Measurements from ENCODE around the gene YPEL4. TPM values are rescaled to one million over a fixed set of nuclear protein-coding genes. Genes with fewer than 3 reads are reported as not detected.
"Not testable (repeated sequence)": the region's sequence is repeated elsewhere in the genome, so short reads cannot be mapped to it uniquely, and the experiment has no call there.

YPEL4 gene, protein sequence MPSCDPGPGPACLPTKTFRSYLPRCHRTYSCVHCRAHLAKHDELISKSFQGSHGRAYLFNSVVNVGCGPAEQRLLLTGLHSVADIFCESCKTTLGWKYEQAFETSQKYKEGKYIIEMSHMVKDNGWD
- total RNA-seq = under 1 TPM; 0.43 to 0.73 TPM

DNA sequence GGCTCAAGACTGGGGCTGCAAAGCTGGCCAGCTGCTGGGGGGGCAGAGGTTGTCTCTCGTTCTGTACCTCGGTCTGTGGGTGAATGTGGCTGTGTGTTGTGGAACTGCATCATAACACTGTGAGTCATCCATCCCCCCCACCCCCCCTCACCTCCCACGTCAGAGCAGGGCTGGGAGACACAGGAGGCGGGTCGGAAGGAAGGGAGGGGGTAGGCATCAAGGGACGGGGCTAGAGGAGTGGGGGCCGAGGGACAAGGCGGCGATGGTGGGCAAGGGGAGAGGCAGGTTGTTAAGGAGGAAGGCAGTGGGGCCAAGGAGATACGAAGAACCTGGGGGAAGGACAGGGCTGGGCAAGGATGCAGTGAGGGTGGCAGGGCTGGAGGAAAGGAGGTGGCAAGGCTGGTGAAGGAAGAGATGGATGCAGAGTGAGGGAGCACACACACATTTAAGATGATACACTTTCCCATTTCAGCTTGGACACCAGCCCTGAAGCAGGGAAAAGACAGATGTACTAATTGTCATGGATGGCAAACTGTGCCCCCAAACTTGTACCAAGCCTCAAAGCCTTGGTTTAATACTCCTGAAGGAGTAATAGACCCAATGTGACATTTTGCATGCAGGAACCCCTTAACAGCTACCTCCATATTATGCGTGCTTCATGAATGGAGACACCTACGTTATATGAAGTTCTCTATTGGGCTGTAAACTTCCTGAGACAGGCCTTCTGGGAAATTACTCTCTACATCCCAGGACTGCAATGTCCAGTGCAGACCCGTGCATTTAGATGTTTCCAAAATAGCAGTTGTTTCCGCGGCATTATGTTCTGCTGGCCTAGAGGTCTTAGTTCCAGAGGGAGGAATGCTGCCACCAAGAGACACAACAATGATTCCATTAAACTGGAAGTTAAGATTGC lies at the start of gene YPEL4:
Gene YPEL4 (minus strand): TSS at position 87 of the 913 bp plus-strand sequence. CDS start 2,805 bp downstream, outside the sequence.
- H3K4me3 Mint-ChIP-seq = peak within 1 kb of the TSS; percentile 73
- peaks cover 37% of the 10 kb centered on the region for H3K27me3 Mint-ChIP-seq
- peak; percentile 79 for DNase-seq
- H3K36me3 Mint-ChIP-seq = no peaks in the 10 kb centered on the region
- H3K27ac Mint-ChIP-seq = peak within 1 kb of the TSS; percentile 65
- H3K9me3 Mint-ChIP-seq = no peaks in the 10 kb centered on the region
- intact Hi-C loops (cut with micrococcal nuclease) = loop anchor here (5.0 kb wide), 1 partner anchor 313 kb away; the partner anchor contains the start of genes P2RX3 and SSRP1
- H3K4me1 Mint-ChIP-seq (ENCODE audit: low read depth) = peaks cover 40% of the 10 kb centered on the region
- ChIA-PET CTCF (interaction anchor here (1.6 kb wide), 1 partner anchor 83 kb away, joined by 9 read pairs; the partner anchor contains the start of gene UBE2L6), POLR2A (interaction anchor here (1.0 to 1.6 kb wide), 2 partner anchors 11 to 18 kb away, joined by 3 to 4 read pairs; partner anchors contain the start of gene ZDHHC5)

DNA sequence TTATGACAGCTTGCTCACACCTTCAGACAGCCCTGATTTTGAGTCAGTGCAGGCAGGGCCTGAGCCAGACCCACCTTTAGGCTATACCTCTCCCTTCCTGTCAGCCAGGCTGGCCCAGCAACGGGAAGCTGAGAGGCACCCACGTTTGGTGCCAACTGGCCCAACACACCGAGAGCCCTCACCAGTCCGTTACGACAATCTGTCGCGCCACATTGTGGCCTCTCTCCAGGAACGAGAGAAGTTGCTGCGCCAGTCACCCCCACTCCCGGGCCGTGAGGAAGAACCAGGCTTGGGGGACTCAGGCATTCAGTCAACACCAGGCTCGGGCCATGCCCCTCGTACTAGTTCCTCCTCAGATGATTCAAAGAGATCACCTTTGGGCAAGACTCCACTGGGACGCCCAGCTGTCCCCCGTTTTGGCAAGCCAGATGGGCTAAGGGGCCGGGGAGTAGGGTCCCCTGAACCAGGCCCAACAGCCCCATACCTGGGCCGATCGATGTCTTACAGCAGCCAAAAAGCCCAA lies 49.2 kb upstream of the YPEL4 start:
- Mint-ChIP-seq H3K4me1 (ENCODE audit: low read depth) (no peaks in the 10 kb centered on the region), H3K4me3 (no peak overlapping the region), H3K36me3 (peaks cover 37% of the 10 kb centered on the region), H3K27me3 (no peaks in the 10 kb centered on the region), H3K27ac (no peak overlapping the region), H3K9me3 (no peaks in the 10 kb centered on the region)
- no peak for DNase-seq
- intact Hi-C loops (cut with micrococcal nuclease) = no loop called here
- ChIA-PET POLR2A (interaction anchor here (0.8 kb wide), 1 partner anchor 11 kb away, joined by 4 read pairs; no protein-coding TSS in a partner anchor), CTCF (no interaction called here)

DNA sequence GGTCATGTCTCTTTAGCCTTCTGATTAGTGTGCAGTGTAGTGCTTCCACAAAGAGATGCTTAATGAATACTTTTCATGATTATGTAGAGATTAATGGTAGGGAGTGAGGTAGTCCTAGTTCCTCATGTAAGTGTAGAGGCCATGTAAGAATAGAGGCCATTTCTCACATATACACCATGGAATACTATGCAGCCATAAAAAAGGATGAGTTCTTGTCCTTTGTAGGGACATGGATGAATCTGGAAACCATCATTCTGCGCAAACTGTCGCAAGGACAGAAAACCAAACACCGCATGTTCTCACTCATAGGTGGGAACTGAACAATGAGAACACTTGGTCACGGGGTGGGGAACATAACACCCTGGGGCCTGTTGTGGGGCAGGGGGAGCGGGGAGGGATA lies 40.8 kb upstream of the YPEL4 start:
- H3K27me3 Mint-ChIP-seq; CTCF ChIA-PET; DNase-seq; POLR2A ChIA-PET; H3K9me3 Mint-ChIP-seq; intact Hi-C loops (cut with micrococcal nuclease); H3K4me3 Mint-ChIP-seq; H3K27ac Mint-ChIP-seq; H3K4me1 Mint-ChIP-seq (ENCODE audit: low read depth): not testable (repeated sequence)
- H3K36me3 Mint-ChIP-seq = peaks cover 35% of the 10 kb centered on the region

DNA sequence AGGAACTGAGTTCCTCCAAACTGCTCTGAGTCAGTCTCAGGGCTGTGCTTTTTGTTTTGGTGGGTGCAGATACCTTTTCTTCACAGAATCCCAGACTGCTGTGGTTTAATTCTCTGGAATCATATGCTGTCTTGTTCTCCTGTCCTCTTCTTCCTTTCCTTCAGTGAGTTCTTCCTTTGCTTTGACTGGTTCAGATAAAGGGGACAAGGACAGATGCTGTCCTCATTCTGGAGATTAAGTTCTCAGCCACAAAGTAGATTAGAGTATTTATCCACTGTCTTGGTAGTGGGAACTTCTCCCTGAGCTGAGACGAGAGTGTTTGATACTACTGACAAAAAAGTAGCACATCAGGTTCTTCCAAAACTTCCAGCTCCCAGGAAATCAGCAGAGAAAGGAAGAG lies 31.5 kb upstream of the YPEL4 start:
- H3K4me3 Mint-ChIP-seq = no peak overlapping the region
- POLR2A ChIA-PET = no interaction called here
- intact Hi-C loops (cut with micrococcal nuclease) = loop anchor here (5.0 kb wide), 1 partner anchor 831 kb away; no protein-coding TSS in a partner anchor
- DNase-seq = no peak
- CTCF ChIA-PET = interaction anchor here (1.5 kb wide), 1 partner anchor 119 kb away, joined by 7 read pairs; no protein-coding TSS in a partner anchor
- H3K9me3 Mint-ChIP-seq = no peaks in the 10 kb centered on the region
- H3K4me1 Mint-ChIP-seq (ENCODE audit: low read depth) = peaks cover 49% of the 10 kb centered on the region
- H3K36me3 Mint-ChIP-seq = peaks cover 39% of the 10 kb centered on the region
- H3K27ac Mint-ChIP-seq = peak overlapping the region; percentile 82
- H3K27me3 Mint-ChIP-seq = no peaks in the 10 kb centered on the region

DNA sequence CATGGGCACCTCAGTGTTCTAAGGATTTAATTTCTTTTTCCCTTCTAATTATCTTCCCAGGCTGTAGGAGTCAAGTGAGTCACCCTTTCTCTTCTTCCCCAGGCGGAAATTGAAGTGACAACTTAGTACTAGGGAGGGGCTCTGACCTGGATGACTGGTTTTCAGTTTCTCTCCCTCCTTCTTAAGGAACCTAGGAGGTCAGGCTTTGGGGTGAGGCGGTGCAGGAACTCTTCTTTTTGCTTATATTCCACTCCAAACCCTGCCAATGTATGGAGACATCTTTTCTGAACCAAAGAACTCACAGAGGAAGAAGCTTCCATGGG lies 30.8 kb upstream of the YPEL4 start:
- Mint-ChIP-seq H3K4me3 (no peak overlapping the region), H3K9me3 (no peaks in the 10 kb centered on the region), H3K4me1 (ENCODE audit: low read depth) (peaks cover 55% of the 10 kb centered on the region), H3K27me3 (no peaks in the 10 kb centered on the region), H3K27ac (peak overlapping the region; percentile 82), H3K36me3 (peaks cover 43% of the 10 kb centered on the region)
- ChIA-PET CTCF (interaction anchor here (1.1 to 1.5 kb wide), 2 partner anchors 113 to 120 kb away, joined by 4 to 7 read pairs; partner anchors contain the start of gene UBE2L6), POLR2A (no interaction called here)
- intact Hi-C loops (cut with micrococcal nuclease) = loop anchor here (5.0 kb wide), 1 partner anchor 832 kb away; no protein-coding TSS in a partner anchor
- no peak for DNase-seq

DNA sequence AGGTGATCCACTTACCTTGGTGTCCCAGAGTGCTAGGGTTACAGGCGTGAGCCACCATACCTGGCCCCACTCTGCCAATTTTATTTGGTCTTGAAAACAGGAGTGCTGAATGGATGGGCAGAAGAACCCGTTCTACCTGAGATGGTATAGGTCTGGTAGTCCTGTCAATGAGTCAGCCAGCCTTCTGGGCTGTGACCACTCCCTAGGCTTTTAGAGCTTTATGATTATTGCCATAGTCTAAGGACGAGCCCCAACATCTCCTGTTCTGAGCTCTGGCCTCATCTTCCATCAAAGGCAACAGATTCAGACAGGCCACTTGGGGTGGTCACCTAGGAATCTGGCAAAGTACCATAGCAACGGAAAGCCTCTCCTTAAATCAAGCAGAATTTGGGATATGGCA lies 29.7 kb upstream of the YPEL4 start:
- Mint-ChIP-seq H3K9me3 (no peaks in the 10 kb centered on the region), H3K27ac (peak overlapping the region; percentile 82), H3K4me1 (ENCODE audit: low read depth) (peaks cover 66% of the 10 kb centered on the region), H3K4me3 (no peak overlapping the region), H3K27me3 (no peaks in the 10 kb centered on the region), H3K36me3 (peaks cover 44% of the 10 kb centered on the region)
- intact Hi-C loops (cut with micrococcal nuclease) = no loop called here
- ChIA-PET POLR2A (interaction anchor here (1.0 to 1.6 kb wide), 2 partner anchors 11 to 13 kb away, joined by 3 to 4 read pairs; partner anchors contain the start of gene ZDHHC5), CTCF (interaction anchor here (1.1 kb wide), 1 partner anchor 112 kb away, joined by 4 read pairs; the partner anchor contains the start of gene UBE2L6)
- no peak for DNase-seq

DNA sequence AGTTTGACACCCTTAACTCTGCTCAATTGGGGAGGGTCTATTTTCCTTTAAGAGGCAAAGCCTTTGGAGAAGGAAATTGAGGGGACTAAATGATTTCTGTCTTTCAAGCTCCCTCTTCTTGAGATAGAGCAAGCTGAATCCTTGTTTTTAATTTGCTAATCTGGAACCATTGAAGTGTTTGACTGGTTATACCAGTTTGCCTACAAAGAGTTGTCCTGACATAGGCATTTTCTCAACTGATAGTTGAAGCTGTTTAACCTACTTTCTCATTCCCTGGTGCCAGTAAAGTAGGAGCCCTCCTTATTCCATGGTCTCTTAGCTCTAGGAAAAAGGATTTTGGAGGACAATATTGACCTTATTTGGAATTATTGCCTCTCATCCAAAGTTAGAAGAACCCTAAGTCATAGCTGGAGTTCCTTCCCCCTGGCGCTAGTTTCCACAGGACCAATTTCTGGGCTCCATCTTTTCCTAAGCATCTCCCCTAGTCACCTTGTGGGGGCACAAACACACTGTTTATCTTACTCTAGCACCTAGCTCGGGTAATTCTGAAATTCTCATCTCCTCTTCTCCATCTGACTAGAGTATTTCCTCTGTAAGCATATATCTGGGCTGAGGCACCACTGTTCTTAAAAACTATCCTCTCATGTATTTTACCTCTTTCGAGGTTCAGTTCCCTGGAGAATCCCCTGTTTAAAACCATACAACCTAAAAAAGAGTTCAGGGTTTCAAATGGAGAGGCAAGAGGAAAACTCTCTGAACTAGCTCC lies 25.6 kb upstream of the YPEL4 start:
- peak overlapping the region; percentile 55 for H3K27ac Mint-ChIP-seq
- DNase-seq = no peak
- peaks cover 80% of the 10 kb centered on the region for H3K4me1 Mint-ChIP-seq (ENCODE audit: low read depth)
- no peaks in the 10 kb centered on the region for H3K9me3 Mint-ChIP-seq
- H3K36me3 Mint-ChIP-seq = peaks cover 44% of the 10 kb centered on the region
- H3K27me3 Mint-ChIP-seq = no peaks in the 10 kb centered on the region
- ChIA-PET CTCF (interaction anchor here (1.1 to 2.0 kb wide), 3 partner anchors 125 to 217 kb away, joined by 4 to 6 read pairs (median 5); no protein-coding TSS in a partner anchor), POLR2A (interaction anchor here (1.4 kb wide), 1 partner anchor 9 kb away, joined by 3 read pairs; no protein-coding TSS in a partner anchor)
- intact Hi-C loops (cut with micrococcal nuclease) = no loop called here
- no peak overlapping the region for H3K4me3 Mint-ChIP-seq

DNA sequence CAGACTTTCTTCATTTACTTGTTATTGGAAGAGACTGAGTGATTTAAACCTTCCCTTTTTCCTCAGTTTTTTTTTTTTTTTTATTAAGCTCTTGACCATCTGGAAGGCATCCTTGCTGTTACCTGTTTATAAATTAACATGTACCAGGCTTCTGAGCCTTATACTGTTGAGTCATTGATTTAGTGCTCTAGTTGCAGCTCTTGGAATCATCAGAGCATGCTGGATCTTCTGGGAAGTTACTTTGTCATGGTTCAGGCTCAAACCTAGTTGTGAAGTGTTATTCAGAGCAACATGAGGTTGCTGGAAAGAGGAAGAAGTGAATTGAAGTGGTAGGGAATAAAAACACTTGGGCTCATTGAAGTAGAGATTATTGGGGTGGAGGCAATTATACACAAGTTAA lies 24.5 kb upstream of the YPEL4 start:
- Mint-ChIP-seq H3K27ac (peak overlapping the region; percentile 13), H3K36me3 (peaks cover 43% of the 10 kb centered on the region), H3K27me3 (no peaks in the 10 kb centered on the region), H3K9me3 (no peaks in the 10 kb centered on the region), H3K4me3 (no peak overlapping the region), H3K4me1 (ENCODE audit: low read depth) (peaks cover 78% of the 10 kb centered on the region)
- intact Hi-C loops (cut with micrococcal nuclease) = no loop called here
- no peak for DNase-seq
- CTCF ChIA-PET = interaction anchor here (2.0 kb wide), 1 partner anchor 216 kb away, joined by 6 read pairs; no protein-coding TSS in a partner anchor
- POLR2A ChIA-PET = no interaction called here

DNA sequence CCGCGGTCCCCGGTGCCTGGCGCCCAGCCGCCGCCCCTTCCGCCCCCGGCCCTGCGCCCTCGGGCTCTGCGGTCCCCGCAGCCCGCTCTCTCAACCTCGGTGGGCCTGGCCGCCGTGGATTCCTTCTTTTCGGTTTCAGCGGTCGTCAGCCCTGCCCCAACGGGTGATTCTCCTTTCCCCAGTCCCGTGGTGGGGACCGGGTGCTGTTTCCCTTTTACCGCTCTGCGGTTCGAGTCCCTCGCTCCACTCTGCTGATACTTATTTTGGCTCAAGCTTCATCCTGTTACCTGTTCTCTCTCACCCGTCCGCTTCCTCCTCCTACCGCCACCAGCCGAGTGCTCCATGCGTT lies 18.7 kb upstream of the YPEL4 start:
- Mint-ChIP-seq H3K4me1 (ENCODE audit: low read depth) (peaks cover 46% of the 10 kb centered on the region), H3K27ac (peak overlapping the region; percentile 100), H3K4me3 (peak overlapping the region; percentile 83), H3K9me3 (no peaks in the 10 kb centered on the region), H3K27me3 (no peaks in the 10 kb centered on the region), H3K36me3 (peaks cover 21% of the 10 kb centered on the region)
- ChIA-PET POLR2A (interaction anchor here (1.0 to 1.5 kb wide), 5 partner anchors 9 to 886 kb away, joined by 3 to 4 read pairs (median 3); partner anchors contain the start of gene YPEL4), CTCF (interaction anchor here (0.7 kb wide), 1 partner anchor 100 kb away, joined by 4 read pairs; no protein-coding TSS in a partner anchor)
- intact Hi-C loops (cut with micrococcal nuclease) = loop anchor here (5.0 to 10.0 kb wide), 2 partner anchors 854 to 1886 kb away; no protein-coding TSS in a partner anchor
- no peak for DNase-seq

DNA sequence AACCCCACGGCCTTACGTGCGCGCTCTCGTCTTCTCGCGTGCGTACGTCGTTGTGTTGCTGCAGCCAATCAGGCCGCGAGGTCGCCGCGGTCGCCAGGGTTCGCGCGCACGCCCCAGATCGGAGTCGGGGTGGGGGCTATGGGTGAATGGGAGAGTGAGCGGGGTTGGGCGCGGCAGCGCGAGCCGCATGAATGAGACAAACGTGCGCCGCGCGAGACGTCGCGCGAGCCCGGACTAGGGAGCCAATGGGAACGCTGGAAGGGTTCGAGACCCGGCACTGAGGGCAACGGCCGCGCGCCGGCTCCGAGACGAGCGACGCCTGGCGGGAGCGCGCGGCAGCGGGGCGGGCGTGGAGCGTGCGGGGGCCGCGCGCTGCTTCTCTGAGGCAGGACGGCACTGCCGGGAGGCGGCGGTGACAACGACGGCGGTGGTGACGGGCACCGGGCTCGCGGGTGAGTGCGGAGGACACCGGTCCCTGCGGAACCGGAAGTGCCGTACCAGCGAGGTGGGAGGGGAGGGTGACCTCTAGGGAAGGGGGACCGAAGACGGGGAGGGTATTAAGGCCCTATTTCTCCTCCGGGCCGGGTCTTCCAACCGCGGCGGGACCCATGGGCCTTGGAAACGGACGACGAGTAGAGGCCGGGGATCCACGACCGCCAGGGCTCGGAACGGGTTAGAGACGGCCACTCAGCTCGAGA lies 18.2 kb upstream of the YPEL4 start, which contains the start of gene ZDHHC5:
Gene ZDHHC5 (plus strand): TSS at position 379 of the 698 bp plus-strand sequence. CDS start 4,977 bp downstream, outside the sequence.
- peak within 1 kb of the TSS; percentile 83 for H3K4me3 Mint-ChIP-seq
- peak; percentile 100 for DNase-seq
- no peaks in the 10 kb centered on the region for H3K27me3 Mint-ChIP-seq
- peaks cover 15% of the 10 kb centered on the region for H3K36me3 Mint-ChIP-seq
- ChIA-PET POLR2A (interaction anchor here (0.6 to 2.3 kb wide), 8 partner anchors 9 to 887 kb away, joined by 3 to 8 read pairs (median 4); partner anchors contain the start of genes CLP1, SELENOH and YPEL4), CTCF (interaction anchor here (0.7 kb wide), 1 partner anchor 99 kb away, joined by 4 read pairs; no protein-coding TSS in a partner anchor)
- intact Hi-C loops (cut with micrococcal nuclease) = loop anchor here (1.0 to 10.0 kb wide), 13 partner anchors 11 to 1887 kb away; partner anchors contain the start of genes CLP1, MED19, SELENOH and SSRP1
- no peaks in the 10 kb centered on the region for H3K9me3 Mint-ChIP-seq
- peaks cover 41% of the 10 kb centered on the region for H3K4me1 Mint-ChIP-seq (ENCODE audit: low read depth)
- peak within 1 kb of the TSS; percentile 100 for H3K27ac Mint-ChIP-seq

Measured in activated CD4-positive, alpha-beta memory T cell treated with anti-CD3 and anti-CD28 coated beads for 36 hours (primary cell).